HG02943 (cell line): ENCODE data around the gene FAM222A.

Experiments used
- ATAC-seq: cut with Tn5 transposase; IDR thresholded peaks from one replicate; pipeline ENCODE4 v1.9.1; 2021; ENCODE audit warnings: mild to moderate bottlenecking, low read depth, moderate library complexity; ENCODE audit not compliant: unreplicated experiment

Gene FAM222A

DNA sequence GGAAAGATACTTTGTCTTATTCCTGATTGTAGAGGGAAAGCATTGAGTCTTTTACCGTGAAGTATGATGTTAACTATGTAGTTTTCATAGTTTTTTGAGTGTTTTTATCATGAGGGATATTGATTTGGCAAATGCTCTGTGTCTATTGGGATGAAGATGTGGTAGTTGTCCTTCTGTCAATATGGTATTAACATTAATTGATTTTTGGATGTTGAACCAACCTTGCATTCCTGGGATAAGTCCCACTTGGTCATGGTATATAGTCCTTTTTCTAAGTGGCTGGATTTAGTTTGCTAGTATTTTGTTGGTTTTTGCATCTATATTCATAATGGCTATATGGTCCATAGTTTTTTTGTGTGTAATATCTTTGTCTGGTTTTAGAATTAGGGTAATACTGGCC is 42.8 kb downstream of the FAM222A start:
- no peak for ATAC-seq

DNA sequence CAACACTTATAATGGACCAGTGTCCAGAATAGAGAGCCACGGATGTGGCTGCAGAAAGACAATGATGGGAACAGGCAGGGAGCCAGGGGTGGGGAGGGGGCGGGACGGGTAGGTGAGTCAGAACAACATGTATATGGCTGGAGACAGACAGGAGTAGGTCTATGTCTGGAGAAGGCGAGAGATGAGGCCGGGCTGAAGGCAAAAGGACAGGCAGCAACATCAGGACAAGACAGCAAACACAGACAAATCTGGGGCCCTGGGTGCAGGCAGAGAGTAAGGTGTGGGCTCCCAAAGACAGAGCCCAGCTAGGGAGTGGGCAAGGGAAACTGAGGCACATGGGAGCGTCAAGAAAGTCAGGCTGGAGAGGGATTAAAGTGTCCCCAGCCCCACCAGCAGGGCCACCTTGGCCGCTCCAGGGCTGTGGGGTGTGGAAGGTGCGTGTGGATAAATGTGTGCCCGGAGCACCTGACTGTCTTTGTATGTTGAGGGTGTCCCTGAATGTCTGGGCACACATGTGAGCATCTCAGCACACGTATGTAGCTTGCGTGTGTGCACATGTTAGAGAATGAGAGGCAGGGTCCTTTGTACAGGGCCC is 44.1 kb downstream of the FAM222A start:
- no peak for ATAC-seq

DNA sequence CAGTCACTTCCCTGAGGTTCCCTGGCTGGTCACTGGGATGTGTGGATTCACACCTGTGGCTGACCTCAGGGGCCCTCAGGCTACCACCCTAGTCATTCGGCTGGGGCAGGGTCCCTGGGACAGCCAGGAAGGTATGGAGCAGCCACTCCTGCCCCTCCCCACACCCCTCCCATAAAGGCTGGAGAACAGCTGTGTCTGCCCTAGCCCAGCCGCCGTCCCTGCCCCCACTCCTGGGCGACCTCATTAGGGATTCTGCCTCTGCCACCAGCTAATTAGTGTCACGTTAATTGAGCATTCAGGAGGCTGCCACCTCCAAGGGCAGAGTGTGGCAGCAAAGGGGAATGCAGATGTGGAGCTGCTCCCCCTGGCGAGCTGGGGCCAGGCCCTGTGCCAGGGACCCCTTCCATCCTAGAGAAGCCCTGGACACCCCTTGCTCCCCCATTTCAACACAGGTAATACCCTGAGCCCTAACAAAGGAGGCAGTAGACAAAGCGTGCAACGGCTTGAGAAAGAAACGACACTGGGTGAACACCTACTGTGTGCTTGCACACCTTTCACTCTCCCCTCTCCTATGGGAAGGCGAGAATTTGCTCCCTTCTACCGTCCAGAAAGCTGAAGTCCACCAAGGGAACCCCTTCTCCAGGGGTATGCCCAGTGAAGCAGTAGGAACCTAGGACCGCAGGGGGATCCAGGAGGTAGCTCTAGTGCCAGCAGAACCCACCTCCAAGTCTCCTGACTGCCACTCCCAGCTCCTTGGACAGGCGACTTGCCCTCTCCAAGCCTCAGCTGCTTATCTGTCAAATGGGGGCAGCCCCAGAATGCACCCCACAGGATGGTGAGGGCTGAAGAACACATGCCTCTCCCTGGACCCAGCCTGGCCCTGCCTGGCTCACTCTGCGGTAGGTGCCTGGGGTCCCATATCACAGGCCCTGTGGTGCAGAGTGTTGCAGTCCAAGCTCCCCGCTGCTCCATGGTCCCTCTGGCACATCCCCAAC is 45.1 kb downstream of the FAM222A start:
- no peak for ATAC-seq

DNA sequence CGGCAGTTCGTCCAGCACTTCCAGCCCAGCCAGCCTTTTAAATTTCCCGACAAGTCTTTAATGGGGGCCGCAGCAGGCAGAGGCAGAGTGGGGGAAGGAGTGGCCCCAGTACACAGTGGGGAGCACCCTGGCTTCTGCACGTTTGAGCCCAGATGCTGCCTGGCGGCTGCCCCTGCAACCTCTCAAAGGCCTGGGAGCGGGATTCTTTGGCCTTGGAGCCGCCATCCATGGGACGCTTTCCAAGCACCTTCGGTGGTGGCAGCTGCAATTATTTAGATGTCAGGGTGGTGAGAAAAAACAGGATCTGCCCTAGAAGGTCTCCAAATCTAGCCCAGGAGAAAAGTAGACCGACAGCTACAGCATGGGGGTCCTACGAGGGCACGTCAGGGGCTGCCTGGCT is 46.0 kb downstream of the FAM222A start:
- ATAC-seq: no peak

DNA sequence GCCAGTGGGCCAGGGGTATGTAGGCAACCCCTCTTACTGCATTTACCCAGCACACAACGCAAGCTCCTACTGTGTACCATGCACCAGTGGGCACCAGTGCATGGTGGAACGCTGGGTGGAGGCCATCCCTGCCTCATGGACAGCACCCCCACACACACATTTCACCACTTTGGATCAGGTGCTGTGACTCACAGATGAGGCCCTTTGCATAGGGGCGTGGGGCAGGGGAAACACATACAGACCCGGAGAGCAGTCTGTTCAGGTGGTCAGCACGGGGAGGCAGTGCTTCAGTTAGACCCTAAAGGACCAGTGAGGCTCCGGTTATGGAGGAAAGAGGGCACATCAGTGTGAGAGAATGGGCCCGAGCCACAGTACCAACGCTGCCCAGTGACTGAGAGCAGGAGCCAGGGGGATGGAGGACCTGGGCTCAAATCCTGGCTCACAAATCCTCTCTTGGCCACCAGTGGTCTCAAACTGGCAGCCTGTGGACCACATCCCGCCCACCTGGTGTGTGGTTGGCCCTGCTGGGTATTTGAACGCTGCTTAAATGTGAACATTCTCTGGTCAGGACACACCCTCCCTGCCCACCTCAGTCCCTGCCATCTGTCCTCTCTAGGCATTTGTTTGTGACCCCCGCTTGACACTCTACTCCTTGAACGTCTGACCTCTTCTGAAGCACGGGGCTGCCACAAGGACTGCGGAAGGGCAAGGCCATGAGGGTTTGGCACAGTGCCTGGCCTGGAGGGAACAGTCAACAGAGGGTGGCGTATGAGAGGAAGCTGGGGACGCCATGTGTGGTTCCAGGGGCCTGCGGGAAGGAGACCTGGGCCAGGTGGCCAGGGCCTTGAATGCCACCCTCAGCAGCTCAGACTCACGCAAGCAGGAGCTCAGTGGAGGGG is 46.7 kb downstream of the FAM222A start:
- ATAC-seq: no peak

DNA sequence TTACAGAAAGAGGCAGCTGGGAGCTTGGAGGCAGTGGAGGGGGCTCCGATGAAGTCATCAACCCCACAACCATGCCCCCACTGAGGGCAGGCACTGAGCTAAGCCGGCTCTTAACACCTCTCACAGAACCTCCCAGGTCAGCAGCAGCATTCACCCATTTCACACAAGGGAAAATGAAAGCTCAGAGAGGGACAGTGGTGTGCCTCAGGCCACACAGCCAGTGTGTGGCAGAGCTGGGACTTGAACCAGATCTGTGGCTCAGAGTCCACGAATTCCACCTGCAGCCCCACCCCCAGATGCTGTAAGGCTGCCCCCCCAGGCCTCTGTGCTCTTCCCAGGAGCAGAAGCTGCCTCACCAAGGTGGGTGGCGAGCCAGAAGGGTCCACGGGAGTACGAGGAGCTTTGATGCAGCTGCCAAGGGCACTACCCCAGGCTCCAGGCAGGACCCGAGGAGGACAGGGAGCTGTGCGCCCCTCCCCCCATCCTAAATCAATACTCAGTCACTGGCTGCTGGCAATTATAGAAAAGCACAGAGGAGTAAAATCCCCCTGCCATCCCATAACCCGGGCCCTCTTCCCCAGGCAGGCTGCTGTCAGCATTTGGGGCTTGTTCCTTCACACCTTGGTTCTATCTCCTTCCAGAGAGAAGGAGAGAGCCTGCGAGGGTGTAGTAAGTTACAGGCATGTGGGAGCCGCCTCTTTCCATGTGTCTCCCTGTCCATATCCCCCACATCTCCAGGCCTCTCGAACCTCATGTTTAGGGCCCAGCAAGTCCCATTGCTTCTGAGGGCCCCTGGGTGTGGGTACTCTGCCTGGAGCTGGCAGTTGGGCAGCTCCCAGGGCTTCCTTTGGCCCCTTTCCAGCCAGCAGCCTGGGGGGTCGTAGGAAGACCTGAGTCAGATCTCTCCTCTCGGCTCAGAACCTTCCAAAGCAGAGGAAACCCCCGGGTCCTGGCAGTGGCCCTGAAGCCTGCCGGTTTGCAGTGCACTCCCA is 47.6 kb downstream of the FAM222A start:
- ATAC-seq: no peak

DNA sequence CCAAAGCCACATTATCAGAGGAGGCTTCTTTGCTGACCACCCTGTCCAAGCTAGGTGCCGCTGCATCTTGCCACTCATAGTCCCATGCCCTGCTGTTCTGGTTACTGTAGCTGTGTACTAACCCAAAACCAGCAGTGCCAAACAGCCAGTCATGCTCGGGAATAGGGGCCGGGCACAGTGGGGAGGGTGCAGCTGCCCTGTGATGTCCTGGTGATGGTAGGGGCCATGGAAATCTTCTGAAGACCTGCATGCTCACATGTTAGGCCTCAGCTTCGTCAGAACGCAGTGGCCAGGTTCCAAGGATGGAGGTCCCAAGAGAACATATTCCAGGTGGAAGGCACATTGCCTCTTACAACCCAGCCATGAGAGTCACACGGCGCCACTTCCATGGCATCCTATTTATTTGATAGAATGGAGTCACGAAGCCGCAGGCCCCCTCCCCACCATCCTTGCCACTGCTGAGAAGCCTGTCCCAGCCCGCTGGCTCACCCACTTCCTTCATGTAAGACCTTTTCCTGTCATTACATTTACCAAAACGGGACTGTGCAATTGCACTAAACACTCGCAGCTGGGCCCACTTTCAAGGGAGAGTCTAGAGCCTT is 48.5 kb downstream of the FAM222A start:
- no peak for ATAC-seq

DNA sequence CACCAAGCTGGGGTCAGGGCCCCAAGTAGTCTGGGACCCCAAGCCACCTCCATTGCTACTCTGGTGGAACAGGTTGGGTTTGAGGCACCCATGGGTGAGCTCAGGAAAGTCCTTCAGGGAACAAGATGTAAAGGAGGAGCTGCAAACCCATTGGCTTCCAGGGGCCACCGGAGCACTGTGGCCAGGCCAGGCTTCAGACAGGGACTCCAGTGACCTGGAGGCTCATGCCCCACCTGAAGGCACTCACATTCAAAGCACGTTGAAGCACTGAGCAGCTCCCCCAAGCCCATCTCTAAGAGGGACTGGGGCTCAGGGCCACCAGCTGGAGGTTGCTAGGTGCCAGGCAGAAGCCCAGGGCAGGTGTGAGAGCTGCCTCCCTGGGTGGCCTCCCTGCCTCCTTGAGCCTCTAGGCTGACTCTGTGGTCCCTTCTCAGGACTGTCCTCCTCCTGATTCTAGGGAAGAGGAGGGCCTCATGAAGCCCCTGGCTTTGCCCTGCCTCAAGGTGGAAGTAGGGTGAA is 49.1 kb downstream of the FAM222A start:
- ATAC-seq: no peak

DNA sequence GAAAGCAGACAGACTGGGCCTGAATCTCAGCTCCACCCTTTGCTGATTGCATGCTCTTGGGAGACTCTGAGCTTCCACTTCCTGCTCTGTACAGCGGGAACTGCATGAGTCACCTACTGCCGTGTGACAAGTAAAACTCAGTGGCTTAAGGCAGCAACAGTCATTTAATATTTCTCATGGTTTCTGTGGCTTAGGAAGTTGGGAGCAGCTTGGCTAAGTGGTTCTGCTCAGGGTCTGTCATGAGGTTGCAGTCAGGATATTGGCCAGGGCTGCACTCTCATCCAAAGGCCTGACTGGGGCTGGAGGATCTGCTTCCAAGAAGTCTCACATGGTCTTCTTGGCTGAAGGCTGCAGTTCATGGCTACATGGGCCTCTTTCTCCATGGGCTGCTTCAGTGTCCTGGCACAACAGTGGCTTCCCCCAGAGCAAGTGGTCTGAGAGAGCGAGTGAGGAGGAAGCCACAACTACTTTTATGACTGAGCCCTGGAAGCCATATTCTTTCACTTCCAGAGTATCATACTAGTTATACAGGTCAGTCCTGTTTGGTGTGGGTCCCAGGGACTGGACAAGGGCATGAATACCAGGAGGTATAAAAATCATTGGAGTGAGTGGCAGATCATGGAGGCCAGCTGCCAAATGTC is 49.7 kb downstream of the FAM222A start:
- no peak for ATAC-seq

DNA sequence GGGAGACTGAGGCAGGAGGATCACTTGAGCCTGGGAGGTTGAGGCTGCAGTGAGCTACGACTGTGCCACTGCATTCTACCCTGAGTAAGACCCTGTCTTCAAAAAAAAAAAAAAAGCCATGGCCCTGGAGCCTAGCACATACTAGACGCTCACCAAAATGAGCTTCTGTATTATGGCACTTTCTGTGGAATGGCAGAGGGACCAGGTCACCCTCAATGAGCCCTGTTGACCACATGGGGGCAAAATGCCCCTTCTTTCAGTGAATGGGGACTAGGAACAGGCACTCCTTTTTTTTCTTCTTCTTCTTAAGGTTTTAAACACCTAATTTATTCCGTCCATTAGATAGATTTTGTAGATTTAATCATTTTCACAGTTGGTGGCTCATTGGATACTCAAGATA is 50.5 kb downstream of the FAM222A start:
- ATAC-seq: no peak

DNA sequence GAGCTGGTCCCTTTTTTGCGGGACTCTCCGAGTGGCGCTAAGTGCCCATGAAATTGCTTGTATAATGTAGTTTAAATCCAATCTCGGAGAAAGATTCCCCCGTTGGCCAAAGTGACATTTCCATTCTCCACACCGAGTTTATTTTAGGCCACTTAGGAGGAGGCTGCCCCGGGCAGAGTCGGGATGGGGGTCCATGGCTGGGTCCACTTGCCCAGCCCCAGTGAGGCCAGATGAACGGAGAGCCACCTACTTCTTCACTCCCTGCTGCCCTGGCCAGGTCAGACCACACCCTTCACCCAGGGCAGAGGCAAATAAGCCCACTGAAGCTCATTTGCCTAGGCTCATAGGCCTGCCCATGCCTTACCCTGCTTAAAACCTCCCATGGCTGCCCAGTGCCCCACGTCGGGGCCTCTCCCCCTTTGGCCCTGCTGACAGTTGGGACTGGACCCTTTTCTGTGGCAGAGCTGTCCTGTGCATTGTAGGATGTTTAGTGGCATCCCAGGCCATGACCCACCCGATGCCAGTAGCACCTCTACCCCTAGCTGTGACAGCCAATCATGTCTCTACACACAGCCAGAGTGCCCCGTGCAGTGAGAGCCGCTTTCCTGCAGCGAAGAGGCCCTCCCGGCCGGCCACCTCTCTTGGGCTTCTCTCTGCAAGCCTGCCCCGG is 51.3 kb downstream of the FAM222A start:
- ATAC-seq: no peak

DNA sequence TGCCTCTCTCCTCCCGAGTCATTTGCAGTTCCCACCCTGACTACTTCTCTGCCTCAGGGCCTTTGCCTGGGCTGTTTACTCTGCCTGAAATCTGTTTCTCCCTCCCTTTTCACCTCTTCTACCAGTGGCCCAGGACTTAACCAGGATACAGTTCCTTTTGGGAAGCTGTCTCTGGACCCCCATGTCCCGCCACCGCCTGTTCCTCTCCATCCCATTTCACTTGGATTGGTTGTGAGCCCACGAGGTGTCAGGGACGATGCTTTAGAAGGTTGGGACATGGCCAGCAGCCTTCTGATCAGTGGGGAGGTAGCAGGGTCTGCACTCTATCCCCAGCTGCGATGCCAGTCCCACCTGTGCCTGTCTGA is 51.8 kb downstream of the FAM222A start:
- ATAC-seq: no peak

DNA sequence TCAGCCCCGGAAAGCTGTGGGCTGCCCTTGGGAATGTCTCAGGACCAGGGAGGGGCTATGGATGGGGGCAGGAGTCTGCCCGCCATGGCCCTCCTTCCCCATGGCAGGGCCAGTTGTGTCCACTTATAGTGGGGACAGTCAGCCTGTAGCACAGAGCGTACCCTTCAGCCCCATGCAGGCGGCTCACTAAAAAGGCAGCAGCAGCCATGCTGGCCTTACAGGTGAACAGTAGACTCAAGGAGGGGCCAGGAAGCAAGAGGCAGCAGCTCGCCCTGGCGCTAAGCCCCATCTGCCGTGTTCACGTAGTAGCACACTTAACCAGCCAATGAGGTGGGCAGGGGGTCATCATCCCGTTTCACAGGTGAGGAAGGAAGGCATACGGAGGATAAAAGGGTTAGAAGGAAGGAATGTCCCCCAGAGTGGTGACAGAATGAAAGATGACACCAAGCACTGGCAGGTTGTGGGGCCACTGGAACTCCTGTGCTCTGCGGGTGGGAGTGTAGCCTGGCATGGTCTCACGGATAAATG is 52.7 kb downstream of the FAM222A start:
- no peak for ATAC-seq

DNA sequence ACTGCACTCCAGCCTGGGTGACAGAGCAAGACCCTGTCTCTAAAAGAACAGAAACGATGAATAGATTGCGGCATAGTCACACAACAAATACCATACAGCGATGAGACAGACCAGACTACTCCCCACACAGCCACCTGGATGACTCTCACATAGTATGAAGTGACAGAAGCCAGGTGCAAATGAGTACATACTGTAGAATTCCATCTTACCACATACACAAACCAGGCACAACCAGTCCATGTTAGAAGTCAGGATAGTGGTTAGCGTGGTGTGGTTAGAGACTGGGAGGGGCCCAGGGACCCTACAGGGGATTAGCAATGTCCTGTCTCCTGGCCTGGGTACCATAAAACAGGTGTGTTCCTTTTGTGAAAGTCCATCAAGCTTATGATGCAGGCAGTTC is 53.8 kb downstream of the FAM222A start:
- no peak for ATAC-seq

DNA sequence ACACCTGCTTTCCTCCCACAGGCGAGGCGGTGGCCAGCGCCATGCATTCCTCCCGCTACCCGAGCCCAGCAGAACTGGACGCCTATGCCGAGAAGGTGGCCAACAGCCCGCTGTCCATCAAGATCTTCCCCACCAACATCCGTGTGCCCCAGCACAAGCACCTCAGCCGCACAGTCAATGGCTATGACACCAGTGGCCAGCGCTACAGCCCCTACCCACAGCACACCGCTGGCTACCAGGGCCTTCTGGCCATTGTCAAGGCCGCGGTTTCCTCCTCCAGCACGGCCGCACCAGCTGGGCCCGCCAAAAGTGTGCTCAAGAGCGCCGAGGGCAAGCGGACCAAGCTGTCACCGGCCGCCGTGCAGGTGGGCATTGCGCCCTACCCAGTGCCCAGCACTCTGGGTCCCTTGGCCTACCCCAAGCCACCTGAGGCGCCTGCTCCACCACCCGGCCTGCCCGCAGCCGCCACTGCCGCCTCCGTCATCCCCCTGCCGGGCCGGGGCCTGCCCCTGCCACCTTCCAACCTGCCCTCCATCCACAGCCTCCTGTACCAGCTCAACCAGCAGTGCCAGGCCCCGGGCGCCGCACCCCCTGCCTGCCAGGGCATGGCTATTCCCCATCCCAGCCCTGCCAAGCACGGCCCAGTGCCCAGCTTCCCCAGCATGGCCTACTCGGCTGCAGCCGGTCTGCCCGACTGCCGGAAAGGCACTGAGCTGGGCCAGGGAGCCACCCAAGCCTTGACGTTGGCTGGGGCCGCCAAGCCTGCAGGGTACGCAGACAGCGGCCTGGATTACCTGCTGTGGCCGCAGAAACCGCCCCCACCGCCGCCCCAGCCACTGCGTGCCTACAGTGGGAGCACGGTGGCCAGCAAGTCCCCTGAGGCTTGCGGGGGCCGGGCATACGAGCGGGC is 54.6 kb downstream of the FAM222A start:
- no peak for ATAC-seq

DNA sequence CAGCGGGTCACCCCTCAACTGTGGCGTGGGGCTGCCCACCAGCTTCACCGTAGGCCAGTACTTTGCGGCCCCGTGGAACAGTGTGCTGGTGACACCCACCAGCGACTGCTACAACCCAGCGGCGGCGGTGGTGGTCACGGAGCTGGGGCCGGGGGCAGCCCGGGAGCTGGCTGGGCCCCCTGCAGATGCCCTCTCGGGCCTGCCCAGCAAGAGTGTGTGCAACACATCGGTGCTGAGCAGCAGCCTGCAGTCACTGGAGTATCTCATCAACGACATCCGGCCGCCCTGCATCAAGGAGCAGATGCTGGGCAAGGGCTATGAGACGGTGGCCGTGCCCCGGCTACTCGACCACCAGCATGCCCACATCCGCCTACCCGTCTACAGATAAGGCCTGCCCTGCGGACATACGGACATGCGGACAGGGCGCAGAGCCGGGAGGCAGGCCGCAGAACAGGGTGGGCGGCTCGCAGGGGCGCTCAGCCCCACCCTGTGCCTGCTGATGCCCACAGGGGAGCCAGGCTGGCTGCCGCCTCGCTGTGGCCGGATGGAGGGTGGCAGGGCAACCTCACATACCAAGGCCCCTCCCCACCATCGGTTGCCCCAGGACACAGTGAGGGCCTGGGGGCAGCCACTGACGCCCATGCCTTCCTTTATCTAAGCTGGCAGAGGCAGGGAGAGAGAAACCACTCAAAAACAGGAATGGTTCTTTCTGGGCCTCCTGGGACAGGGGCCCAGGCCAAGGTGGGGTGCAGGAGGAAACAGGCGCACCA is 55.5 kb downstream of the FAM222A start:
- ATAC-seq: no peak
